SK-N-SH (cell line): Measurements from ENCODE around the gene ERAP2.

ENCODE experiments used
- CTCF ChIP-seq: fragments of 200-600 bp; sonication (generic); IDR thresholded peaks from 2 replicates; pipeline ENCODE4 v1.6.1; 2017; ENCODE audit warnings: antibody characterized with exemption, mild to moderate bottlenecking, moderate library complexity
- JUND ChIP-seq: IDR thresholded peaks from 2 replicates; pipeline ENCODE4 v1.4.0; 2012
- MXI1 ChIP-seq: IDR thresholded peaks from 2 replicates; pipeline ENCODE4 v1.6.1; 2012; ENCODE audit warnings: mild to moderate bottlenecking, low read depth, low read length, improper control_type of control experiment
- POLR2AphosphoS5 ChIP-seq: IDR thresholded peaks from 2 replicates; pipeline ENCODE4 v1.6.1; 2012; ENCODE audit warnings: low read depth, low read length
- SIN3A ChIP-seq: IDR thresholded peaks from 2 replicates; pipeline ENCODE4 v1.6.1; 2012; ENCODE audit warnings: low read depth, mild to moderate bottlenecking, low read length, moderate library complexity, borderline replicate concordance
- TAF1 ChIP-seq: IDR thresholded peaks from 2 replicates; pipeline ENCODE4 v1.6.1; 2012; ENCODE audit warnings: low read depth, mild to moderate bottlenecking, low read length, moderate library complexity, borderline replicate concordance
- USF2 ChIP-seq: fragments of 150-350 bp; IDR thresholded peaks from 2 replicates; pipeline ENCODE4 v1.6.1; 2017; ENCODE audit warnings: antibody characterized with exemption, low read length, low read depth, borderline replicate concordance

GRCh38 chr5:96934708-96935558 lies 58.6 kb downstream of the ERAP2 start:
- peak; percentile 68; the same call in 1 of the 2 replicates for TF ChIP-seq JUND
- no peak for TF ChIP-seq CTCF
- peak; percentile 77; the same call in 1 of the 2 replicates for TF ChIP-seq TAF1
- TF ChIP-seq SIN3A, result peak; percentile 87
- TF ChIP-seq USF2, result no peak
- TF ChIP-seq MXI1, result peak; percentile 88
- TF ChIP-seq POLR2AphosphoS5, result no peak; the same call in none of the 2 replicates
